GM13976 (cell line): Measurements from ENCODE around the gene TRAF4.

Experiments used
- DNase-seq: peaks from one replicate; pipeline ENCODE4 v3.0.0; 2012; ENCODE audit warnings: low spot score
- CTCF ChIP-seq: IDR thresholded peaks from 2 replicates; pipeline ENCODE4 v1.5.1; 2012; ENCODE audit warnings: borderline replicate concordance, mild to moderate bottlenecking; ENCODE audit not compliant: insufficient read depth; ENCODE audit errors: extremely low read depth, missing control alignments, control extremely low read depth
- in situ Hi-C: fragments of 300-500 bp; cut with MboI; formaldehyde crosslinking; loops from one replicate; pipeline ENCODE4 v1.12.0; 2022; ENCODE audit warnings: low sequenced_read_pairs, mixed read lengths, inconsistent platforms; ENCODE audit not compliant: unreplicated experiment

The TRAF4 gene

GRCh38 chr17:28760601-28761562 is 17.1 kb downstream of the TRAF4 start:
- no peak for TF ChIP-seq CTCF
- in situ Hi-C loops: no loop called here
- no peak for DNase-seq

- peak; percentile 68 for DNase-seq
- TF ChIP-seq CTCF: no peak
- in situ Hi-C loops: no loop called here
Measured at GRCh38 chr17:28763137-28763799, 19.5 kb downstream of the TRAF4 start.

GRCh38 chr17:28763804-28764266 is 20.0 kb downstream of the TRAF4 start:
- in situ Hi-C loops: no loop called here
- peak; percentile 77 for TF ChIP-seq CTCF
- peak; percentile 70 for DNase-seq

GRCh38 chr17:28765038-28765437 is 21.2 kb downstream of the TRAF4 start:
- TF ChIP-seq CTCF: no peak
- no peak for DNase-seq
- in situ Hi-C loops: no loop called here

- no peak for TF ChIP-seq CTCF
- in situ Hi-C loops: no loop called here
- DNase-seq: no peak
Measured at GRCh38 chr17:28773736-28774135, 29.9 kb downstream of the TRAF4 start.

- no peak for TF ChIP-seq CTCF
- DNase-seq: no peak
- in situ Hi-C loops: no loop called here
Measured at GRCh38 chr17:28774206-28774605, 30.4 kb downstream of the TRAF4 start.
